DMS79 treated with DMSO at 0.1 percent for 48 hours (cell line): Measurements from ENCODE around the gene SLC17A9.

Experiments used
- DNase-seq: peaks from one replicate; lab custom pipeline; 2025; lab: John Stamatoyannopoulos, UW

SLC17A9 gene

DNA sequence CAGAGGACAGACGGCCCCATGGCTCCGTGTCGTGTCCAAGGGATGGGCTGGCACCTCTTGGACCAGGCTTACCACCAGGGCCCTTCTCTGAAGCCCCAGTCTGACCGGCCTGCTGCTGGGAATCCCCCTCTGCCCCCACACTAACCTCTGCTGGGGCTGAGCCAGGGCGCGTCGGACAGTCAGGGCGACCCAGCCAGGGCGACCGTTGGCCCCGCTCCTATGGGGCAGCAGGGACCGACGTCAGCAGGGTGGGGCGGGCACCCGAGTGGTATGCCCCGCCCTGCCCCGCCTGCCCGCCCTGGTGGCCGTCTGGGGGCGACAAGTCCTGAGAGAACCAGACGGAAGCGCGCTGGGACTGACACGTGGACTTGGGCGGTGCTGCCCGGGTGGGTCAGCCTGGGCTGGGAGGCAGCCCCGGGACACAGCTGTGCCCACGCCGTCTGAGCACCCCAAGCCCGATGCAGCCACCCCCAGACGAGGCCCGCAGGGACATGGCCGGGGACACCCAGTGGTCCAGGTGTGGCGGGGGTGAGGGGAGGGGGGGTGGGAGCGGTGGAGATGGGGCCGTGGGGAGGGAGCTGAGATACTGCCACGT lies at the start of gene SLC17A9:
TSS of gene SLC17A9 (plus strand) at position 337 of the 595 bp plus-strand sequence. CDS start at position 459, 122 bp downstream.
- DNase-seq, result no peak

DNA sequence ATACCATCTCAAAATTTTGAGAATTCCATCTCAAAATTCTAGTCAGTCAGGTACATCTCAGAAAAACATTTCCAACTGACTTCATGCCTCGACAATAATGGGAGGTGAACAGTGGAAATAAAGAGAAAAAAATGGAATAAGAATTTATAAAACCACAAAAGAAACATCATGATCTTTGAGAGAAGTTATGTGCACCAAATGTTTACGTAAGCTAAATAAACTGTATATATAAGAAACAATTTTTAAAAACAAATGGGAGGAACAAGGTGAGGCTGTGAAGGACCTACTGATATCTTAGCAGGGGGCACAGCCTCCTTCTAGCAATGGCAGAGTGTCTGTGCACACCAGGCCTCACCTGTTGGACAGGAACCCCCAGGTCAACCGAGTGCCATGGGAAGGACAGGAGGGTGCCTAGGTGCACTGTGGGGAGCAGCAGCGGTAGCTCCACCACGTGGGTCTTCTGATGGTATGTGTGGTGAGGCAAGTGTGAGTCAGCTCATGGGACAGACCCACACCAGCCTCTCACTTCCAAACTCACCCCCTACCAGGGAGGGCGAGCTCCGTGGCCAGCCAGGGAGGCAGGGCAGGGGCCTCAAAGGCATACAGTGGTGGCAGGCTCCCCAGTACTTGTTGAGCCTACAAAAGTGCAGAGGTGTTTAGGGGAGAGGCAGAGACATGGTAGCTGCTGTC lies 49.4 kb upstream of the SLC17A9 start:
- DNase-seq, result no peak

- no peak for DNase-seq
These were observed 46.9 kb upstream of the SLC17A9 start for GRCh38 chr20:62905536-62906117.

DNA sequence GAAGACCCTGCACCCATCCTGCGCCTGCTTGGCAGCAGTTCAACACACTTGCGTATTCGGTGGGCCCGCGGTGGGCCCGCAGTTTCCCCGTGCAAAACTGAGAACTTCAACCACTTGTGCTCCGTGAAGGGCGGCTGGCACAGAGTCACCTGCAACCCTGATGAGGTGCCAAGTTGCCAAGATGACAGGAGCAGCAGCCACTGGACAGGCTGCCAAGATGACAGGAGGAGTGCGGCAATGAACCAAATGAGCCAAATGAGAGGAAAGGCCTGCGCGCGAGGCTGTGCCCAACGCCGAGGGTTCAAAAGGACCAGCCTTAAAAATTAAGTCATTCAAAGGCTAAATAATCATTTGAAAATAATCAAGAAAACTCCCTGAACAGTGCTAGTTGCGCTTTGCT lies 46.3 kb upstream of the SLC17A9 start:
- no peak for DNase-seq

DNA sequence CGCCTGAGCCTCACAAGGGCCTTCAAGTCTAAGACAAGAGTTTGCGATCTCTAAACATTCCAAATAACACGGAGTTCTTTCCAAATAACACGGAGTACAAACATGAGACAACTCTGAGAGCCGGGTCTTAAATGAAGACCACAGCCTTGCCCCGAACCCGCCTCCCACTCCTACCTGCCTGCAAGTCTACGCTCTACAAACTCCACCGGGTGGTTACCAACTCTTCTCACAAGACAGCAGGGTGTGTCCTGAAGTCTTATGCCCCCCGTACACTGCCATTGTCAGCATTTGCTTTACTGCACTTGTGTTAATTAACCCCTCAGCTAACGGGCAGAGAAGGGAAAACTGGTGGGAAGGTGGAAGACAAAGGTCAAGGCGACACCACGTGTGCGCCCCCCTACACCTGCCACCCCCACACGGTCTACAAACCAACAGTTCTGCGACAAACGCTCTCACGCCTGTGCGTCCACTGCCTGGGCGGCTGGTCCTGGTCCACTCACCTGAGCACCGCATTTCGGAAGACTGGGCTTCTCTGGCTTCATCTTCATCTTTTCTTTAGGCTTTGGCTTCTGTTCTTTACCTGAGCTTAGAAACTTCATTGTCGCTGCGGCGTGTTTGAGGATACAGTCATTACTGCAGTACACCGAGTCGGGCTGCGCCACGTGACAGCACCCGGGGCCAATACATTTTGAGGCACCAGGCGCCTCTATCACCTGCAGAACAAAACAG lies 45.7 kb upstream of the SLC17A9 start:
- no peak for DNase-seq

DNA sequence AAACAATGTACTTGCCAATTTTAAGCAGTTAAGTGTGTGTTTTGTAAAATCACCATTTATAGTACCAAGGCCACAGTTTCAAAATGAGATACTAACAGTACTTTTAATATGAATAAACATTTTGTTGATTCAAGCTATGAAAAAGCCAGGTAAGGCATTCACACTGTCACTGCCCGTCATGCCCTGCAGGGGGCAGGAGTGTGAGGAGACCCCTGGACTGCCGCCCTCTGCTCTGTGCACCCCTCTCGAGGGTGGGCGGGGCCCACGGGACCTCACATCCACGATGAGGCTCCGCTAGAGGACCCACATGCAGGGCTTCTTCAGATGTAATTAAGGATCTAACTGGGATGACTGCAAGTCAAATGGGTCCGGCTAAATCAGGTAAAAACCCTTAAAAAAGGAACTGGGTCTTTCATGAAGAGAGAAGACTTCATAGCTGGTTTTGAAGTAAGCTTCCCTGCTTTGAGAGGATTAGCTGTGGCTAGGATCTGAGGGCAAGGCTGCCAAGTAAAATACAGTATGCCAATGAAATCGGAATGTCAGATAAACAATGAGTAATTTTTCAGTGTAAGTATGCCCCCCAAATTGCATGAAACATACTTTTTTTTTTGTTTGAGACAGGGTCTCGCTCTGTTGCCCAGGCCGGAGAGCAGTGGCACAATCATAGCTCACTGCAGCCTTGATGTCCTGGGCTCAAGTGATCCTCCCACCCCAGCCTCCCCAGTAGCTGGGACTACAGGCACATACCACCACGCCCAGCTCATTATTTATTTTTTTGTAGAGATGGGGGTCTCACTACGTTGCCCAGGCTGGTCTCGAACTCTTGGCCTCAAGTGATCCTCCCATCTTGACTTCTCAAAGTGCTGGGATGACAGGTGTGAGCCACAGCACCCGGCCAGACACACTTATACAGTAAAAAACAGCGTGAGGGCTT lies 44.9 kb upstream of the SLC17A9 start:
- DNase-seq, result no peak

- DNase-seq, result peak; percentile 39
These were observed 43.3 kb upstream of the SLC17A9 start for GRCh38 chr20:62908971-62909791.

DNA sequence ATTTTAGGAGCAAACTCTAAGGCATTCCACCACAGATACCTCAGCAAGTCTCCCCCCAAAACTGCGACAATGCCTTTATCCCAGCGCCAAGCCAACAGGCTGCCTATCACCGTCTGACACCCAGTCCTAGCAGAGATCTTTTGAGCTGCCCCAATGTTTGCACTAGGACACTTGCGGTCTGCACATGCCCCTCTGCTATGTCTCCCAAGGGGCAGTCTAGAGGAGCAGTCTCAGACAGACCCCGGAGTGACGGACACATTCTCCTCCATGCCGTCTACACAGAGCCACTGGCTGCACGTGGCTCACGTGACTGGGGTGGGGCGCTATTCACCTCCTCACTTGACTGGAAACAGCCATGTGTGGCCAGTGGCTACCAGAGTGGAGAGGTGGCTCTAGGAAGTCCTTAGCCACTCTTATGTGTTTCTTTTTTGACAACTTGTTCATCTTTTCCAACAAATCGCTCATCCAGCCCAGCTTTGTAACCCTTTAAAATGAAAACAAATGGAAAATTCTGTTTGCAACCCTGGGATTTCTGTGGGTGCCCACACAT lies 42.2 kb upstream of the SLC17A9 start:
- DNase-seq, result no peak

DNA sequence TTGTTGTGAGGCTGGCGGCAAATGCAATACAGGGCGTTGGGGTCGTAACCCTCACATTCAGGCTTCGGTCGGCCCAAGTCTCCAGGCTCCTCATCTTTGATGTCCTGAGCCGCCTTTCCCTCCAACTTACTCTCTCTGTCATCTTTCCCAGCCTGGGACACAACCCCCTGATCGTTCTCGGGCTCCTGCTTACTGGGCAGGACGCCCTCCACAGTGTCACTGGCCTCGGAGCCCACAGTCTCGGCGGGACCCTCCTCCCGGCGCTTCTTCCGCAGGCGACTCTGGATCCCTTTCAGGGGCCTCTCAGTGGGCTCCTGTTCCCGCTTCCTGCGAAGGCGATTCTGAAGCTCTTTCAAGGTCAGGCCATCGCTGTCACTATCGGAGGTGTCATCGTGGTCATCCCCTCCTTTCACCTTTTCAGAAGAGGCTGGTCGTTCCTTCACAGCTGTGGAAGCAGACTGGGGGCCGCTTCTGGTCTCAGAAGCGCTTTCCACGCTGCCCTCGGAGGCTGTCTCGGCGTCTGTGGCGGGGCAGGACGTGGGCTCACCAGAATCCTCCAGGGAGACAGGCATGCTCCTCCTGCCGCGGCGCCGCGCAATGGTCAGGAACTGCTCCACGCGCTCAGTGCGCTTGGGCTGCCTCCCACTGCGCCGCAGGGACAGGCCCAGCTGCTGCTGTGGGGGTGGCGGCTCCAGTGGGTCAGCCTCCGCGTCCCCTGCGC lies 41.6 kb upstream of the SLC17A9 start:
- DNase-seq, result no peak

DNA sequence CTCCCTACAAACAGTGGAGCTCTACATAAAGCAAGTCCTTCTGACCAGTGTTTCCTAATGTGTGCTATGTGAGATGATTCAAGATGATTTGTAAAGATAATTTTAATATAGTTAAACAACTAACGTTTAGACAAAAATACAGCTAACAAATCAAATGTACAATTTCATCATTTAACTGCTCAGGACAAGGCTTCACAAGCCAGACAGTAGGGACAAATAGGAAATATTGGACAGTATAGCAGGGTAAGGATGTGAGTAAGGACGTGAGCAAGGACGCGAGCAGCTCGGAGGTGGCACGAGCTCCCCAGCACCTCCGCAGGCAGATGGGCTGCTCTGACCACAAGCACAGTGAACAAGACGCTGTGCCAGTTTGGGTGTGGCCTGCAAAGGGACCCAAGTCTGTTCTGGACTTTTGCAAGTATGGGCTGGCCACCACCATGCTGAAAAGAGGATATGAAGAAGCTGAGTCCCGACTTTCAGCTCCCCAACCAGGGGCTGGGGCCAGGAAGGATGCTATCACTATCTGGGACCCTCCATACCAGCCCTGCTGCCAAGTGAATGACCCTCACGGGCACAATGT lies 40.7 kb upstream of the SLC17A9 start:
- DNase-seq, result no peak

DNA sequence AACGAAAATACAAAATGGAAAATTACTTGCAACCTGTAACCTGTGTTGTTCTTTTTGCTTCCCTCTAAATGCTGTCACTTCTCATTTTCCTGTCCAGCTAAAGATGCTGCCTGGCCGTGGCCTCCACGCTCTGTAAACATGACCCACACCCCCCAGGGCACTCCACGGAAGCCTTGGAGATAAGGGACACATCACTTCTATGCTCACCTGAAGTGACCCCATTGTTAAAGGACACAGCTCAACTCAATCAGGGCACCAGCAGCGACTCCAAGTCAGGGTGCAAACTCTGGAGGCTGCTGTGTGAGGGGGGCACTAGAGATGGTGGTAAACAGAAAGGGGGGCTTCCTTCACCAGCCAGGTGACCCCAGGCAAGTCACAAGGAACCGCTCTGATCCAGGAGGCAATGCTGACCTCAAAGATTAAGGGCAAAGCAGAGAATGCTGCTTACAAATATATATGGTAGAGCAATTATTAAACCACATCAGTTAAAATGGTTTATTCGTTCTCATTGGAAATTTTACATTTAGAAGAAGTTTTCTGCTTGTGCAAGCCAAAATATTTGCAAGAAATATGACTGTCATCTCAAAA lies 39.4 kb upstream of the SLC17A9 start:
- DNase-seq, result no peak

DNA sequence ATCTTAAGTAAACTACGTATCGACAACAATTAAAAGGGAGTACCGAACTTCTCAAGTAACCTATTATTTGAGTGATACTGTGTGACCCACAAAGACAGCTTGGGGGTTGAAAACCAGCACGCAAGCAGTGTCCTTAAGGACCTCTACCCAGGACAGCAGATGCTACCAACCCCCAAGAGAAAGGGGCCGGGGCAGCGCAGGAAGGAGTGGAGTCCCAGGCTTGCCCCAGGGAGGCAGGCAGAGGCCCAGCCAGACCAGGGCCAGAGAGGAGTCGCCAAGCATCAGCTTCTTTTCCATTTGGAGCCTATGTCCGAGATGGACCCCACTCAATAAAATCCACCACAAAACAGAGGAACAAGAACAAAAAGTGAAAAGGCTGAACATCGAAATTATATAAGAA lies 38.1 kb upstream of the SLC17A9 start:
- no peak for DNase-seq

DNA sequence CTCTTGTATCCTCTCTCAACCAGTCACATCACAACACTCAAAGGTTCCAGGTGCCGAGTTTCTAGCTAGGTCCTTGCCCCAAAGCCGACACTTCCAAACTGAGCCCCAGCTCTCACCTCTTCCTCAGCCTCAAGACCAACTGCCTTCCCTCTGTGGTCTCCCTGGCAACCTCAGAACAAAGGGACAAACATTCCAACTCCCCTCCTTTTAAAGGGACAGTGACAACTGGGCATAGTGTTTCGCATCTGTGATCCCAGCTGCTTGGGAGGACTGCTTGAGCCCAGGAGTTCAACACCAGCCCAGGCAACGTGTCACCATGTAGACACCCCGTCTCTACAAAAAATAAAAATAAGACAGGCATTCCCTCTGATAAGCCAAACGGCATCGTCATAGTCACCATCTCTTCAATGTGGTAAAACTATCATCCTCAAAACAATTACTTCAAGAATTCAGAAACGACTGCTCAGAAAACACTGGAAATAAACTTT lies 37.5 kb upstream of the SLC17A9 start:
- no peak for DNase-seq

DNA sequence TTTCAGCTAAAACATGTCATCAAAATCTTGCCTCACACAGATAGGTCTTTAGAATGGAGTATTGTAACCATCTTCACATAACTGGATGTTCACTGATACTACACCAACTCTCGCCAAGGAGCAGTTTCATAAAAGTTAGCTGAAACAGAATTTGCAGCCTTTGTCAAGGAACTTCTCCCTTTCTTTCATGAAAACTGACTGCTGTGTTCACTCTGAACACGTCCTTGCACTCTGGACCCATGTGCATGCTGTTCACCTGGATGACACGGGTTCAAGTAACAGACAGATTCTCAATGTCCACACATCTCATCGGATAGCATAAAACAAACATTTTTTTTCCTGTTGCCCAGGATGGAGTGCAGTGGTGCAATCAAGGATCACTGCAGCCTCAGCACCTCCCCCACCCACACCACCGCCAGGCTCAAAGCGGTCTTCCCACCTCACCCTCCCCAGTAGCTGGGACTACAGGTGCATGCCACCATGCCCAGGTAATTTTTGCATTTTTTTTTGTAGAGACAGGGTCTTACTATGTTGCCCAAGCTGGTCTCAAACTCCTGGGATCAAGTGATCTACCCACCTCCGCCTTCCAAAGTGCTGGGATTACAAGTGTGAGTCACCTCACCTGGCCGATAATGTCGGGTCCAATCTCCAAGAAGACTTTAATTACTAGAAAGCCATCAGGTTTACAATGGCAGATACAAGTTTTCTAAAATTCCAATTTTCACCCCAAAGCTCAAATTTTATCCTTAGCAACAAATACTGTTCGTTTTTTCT lies 35.6 kb upstream of the SLC17A9 start:
- no peak for DNase-seq

DNA sequence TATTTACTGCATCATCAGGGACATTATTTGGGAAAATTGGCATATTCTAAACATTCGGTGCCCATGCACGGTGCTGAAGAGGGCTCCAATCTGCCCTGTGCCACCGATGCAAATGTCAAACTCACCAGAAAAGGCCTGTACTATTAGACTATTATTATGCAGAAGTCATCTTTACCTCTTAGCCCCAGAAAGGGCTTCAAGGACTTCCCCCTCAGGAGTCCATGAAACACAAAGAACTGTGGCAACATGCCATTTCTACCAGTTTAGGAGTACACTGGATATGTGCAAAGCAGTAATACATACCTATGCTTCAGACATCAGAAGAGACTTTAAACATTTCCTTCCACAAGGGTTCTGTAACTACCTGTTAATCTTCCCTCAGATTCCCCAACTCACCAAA lies 34.8 kb upstream of the SLC17A9 start:
- no peak for DNase-seq

GRCh38 chr20:62918147-62918546 lies 34.4 kb upstream of the SLC17A9 start:
- DNase-seq, result no peak

GRCh38 chr20:62918831-62919230 lies 33.7 kb upstream of the SLC17A9 start:
- DNase-seq, result no peak

GRCh38 chr20:62920039-62920645 lies 32.4 kb upstream of the SLC17A9 start:
- no peak for DNase-seq
